Measurements from ENCODE around the gene CNMD.

- TF ChIP-seq, protein P1, sequence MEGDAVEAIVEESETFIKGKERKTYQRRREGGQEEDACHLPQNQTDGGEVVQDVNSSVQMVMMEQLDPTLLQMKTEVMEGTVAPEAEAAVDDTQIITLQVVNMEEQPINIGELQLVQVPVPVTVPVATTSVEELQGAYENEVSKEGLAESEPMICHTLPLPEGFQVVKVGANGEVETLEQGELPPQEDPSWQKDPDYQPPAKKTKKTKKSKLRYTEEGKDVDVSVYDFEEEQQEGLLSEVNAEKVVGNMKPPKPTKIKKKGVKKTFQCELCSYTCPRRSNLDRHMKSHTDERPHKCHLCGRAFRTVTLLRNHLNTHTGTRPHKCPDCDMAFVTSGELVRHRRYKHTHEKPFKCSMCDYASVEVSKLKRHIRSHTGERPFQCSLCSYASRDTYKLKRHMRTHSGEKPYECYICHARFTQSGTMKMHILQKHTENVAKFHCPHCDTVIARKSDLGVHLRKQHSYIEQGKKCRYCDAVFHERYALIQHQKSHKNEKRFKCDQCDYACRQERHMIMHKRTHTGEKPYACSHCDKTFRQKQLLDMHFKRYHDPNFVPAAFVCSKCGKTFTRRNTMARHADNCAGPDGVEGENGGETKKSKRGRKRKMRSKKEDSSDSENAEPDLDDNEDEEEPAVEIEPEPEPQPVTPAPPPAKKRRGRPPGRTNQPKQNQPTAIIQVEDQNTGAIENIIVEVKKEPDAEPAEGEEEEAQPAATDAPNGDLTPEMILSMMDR (IDR thresholded peaks at IDR 0.05) = no peak
- TF ChIP-seq POLR2A (IDR thresholded peaks at IDR 0.05) = no peak
Measured at GRCh38 chr13:52711286-52711685, 28.3 kb downstream of the CNMD start.

Data from right lobe of liver (tissue), 4 donors.